Measurements from ENCODE around the gene KCNJ3. TPM values are rescaled to one million over a fixed set of nuclear protein-coding genes. Genes with fewer than 3 reads are reported as not detected.

Gene KCNJ3
- total RNA-seq, 1 experiment from 2014 or later: not detected

DNA sequence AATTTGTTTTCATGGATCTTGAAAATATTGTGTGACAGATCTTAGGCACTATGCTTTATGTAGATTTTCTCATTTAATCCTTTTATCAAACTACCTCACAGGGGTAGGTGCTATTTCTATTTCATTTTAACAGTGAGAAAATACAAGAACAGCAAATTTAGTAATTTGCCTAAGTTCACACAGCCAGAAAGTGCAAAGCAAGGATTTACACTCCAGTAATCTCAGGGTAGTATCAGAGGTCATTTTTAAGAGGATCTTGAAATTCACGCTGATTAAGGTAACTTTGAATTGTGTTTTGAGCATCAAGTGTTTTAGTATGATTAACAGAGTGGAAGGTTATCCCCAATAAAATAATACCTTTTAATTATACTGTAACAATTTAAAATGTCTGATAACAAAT is 10.1 kb upstream of the KCNJ3 start:
- H3K9ac ChIP-seq (ENCODE audit: low read length): no peak overlapping the region
- no peak for DNase-seq

DNA sequence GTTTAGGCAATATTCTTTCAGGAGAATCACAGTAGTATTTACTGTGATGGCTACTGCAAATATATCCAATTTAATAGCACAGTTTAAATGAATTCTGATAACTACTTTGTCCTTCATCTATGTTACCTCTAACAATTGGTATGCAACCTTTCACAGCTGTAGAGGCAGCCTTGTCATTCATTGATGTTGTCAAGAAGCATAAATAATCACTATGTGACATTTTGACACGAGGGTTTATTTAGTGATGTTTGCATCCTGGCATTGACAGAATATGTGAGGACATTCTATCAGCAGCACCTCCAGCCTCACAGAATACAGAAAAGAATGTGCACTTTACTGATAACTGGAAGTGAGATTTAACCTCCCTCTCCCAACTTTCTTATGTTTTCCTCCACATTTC is 9.3 kb upstream of the KCNJ3 start:
- Histone ChIP-seq H2AFZ (ENCODE audit: low read length) (no peak overlapping the region), H3K27me3 (ENCODE audit: low read length) (no peaks in the 10 kb centered on the region), H4K20me1 (ENCODE audit: insufficient read depth, low read depth, low read length) (no peaks in the 10 kb centered on the region), H3K9me2 (replicated peaks; ENCODE audit: insufficient read depth, low read length) (no peaks in the 10 kb centered on the region), H3K4me1 (ENCODE audit: low read length) (no peaks in the 10 kb centered on the region), H3K79me2 (ENCODE audit: low read length) (no peaks in the 10 kb centered on the region), H3K9me3 (ENCODE audit: low read length) (no peaks in the 10 kb centered on the region), H3K9ac (ENCODE audit: low read length) (no peak overlapping the region), H3K4me2 (ENCODE audit: low read depth, low read length, poor library complexity, severe bottlenecking) (no peak overlapping the region), H3K36me3 (ENCODE audit: insufficient read depth, low read length) (no peaks in the 10 kb centered on the region), H3K27ac (ENCODE audit: low read length) (no peak overlapping the region), H3K4me3 (ENCODE audit: low read length) (no peak overlapping the region)
- DNase-seq: no peak

More for the DNA sequence above, 10.1 kb upstream of the KCNJ3 start:
- Histone ChIP-seq H3K9me3 (ENCODE audit: low read length) (no peaks in the 10 kb centered on the region), H3K4me3 (ENCODE audit: low read length) (no peak overlapping the region), H2AFZ (ENCODE audit: low read length) (no peak overlapping the region), H3K4me2 (ENCODE audit: low read depth, low read length, poor library complexity, severe bottlenecking) (no peak overlapping the region), H3K4me1 (ENCODE audit: low read length) (no peaks in the 10 kb centered on the region), H3K36me3 (ENCODE audit: insufficient read depth, low read length) (no peaks in the 10 kb centered on the region), H4K20me1 (ENCODE audit: insufficient read depth, low read depth, low read length) (no peaks in the 10 kb centered on the region), H3K27me3 (ENCODE audit: low read length) (no peaks in the 10 kb centered on the region), H3K79me2 (ENCODE audit: low read length) (no peaks in the 10 kb centered on the region), H3K9me2 (replicated peaks; ENCODE audit: insufficient read depth, low read length) (no peaks in the 10 kb centered on the region), H3K27ac (ENCODE audit: low read length) (no peak overlapping the region)

DNA sequence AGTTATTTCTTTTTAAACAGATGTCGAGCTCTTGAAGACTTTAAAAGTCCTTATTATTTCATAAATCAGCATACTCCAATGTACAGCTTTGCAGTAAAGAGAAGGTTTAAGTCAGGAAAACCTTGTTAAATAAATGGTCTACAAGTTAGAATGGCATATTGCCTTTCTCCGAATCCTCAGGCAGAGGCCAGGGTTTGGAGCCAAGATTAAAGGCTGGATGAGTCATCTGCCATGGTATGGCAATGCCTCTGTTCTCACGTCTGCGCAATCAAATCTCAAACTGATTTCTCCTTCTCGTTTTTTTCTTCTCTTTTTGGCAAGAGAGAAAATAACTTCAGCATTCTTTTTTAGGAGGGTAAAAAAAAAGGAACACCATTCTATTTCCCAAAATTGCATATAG is 5.6 kb upstream of the KCNJ3 start:
- no peaks in the 10 kb centered on the region for H3K79me2 ChIP-seq (ENCODE audit: low read length)
- no peak overlapping the region for H3K4me2 ChIP-seq (ENCODE audit: low read depth, low read length, poor library complexity, severe bottlenecking)
- H3K4me3 ChIP-seq (ENCODE audit: low read length): no peak overlapping the region
- no peaks in the 10 kb centered on the region for H3K4me1 ChIP-seq (ENCODE audit: low read length)
- H3K36me3 ChIP-seq (ENCODE audit: insufficient read depth, low read length): no peaks in the 10 kb centered on the region
- H3K27ac ChIP-seq (ENCODE audit: low read length): no peak overlapping the region
- no peak overlapping the region for H2AFZ ChIP-seq (ENCODE audit: low read length)
- no peak overlapping the region for H3K9ac ChIP-seq (ENCODE audit: low read length)
- DNase-seq: no peak
- no peaks in the 10 kb centered on the region for H3K27me3 ChIP-seq (ENCODE audit: low read length)
- no peaks in the 10 kb centered on the region; the same call in 1 of the 2 replicates for H3K9me3 ChIP-seq (ENCODE audit: low read length)
- no peaks in the 10 kb centered on the region for H3K9me2 ChIP-seq (replicated peaks; ENCODE audit: insufficient read depth, low read length)
- no peaks in the 10 kb centered on the region for H4K20me1 ChIP-seq (ENCODE audit: insufficient read depth, low read depth, low read length)

DNA sequence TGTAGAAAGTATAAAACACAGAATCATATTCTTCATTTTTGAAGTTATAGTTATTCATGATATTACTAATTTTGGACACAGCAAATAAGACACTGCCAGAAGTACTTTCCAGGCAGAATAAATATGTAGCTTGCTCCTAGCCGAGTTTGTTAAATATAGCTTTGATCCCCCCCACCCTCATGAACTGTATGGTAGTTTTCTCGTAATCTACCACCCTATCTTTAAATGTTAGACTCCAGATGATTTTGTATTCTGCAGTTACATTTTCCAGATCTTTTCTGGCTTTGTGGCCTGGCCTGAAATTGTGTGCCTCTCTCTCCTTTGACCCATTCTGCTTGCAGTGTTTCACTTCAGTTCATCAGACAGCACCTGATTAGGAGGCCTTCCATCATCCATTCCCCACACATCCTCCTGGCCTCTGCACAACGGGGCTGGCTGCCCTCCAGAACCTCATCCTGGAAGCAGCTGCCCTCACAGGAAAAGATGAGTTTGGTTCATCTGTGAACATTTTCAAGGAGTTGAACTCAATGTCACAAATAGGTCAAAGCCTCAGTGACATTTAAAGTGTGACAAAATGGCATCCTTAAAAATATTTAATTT is 4.7 kb upstream of the KCNJ3 start:
- Histone ChIP-seq H3K27me3 (ENCODE audit: low read length) (no peaks in the 10 kb centered on the region), H3K4me1 (ENCODE audit: low read length) (no peaks in the 10 kb centered on the region), H3K79me2 (ENCODE audit: low read length) (no peaks in the 10 kb centered on the region), H3K36me3 (ENCODE audit: insufficient read depth, low read length) (no peaks in the 10 kb centered on the region), H3K9me3 (ENCODE audit: low read length) (no peaks in the 10 kb centered on the region; the same call in 1 of the 2 replicates), H3K4me3 (ENCODE audit: low read length) (no peak overlapping the region), H3K4me2 (ENCODE audit: low read depth, low read length, poor library complexity, severe bottlenecking) (no peak overlapping the region), H3K9me2 (replicated peaks; ENCODE audit: insufficient read depth, low read length) (no peaks in the 10 kb centered on the region), H3K27ac (ENCODE audit: low read length) (no peak overlapping the region), H3K9ac (ENCODE audit: low read length) (no peak overlapping the region), H2AFZ (ENCODE audit: low read length) (no peak overlapping the region), H4K20me1 (ENCODE audit: insufficient read depth, low read depth, low read length) (no peaks in the 10 kb centered on the region)
- DNase-seq: no peak

DNA sequence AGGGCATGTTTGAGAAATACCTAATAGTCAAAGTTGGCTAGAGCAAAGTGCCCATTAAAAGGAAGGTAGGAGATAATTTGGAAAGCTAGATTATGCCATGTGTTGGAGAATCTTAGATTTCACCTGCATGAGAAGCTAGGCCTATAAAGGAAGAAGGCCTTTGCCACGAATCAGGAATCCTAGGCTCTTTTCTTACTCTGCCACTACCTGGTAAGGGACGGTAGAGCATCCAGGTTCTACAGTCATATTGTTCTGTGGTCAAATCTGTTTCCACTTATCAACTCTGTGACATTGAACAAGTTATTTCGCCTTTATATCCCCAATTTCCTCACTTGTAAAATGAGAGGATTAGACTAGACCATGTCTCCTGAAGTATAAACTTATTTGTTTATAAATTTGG is 3.6 kb upstream of the KCNJ3 start:
- Histone ChIP-seq H3K27me3 (ENCODE audit: low read length) (no peaks in the 10 kb centered on the region), H3K27ac (ENCODE audit: low read length) (no peak overlapping the region), H3K4me2 (ENCODE audit: low read depth, low read length, poor library complexity, severe bottlenecking) (no peak overlapping the region), H3K9me2 (replicated peaks; ENCODE audit: insufficient read depth, low read length) (no peaks in the 10 kb centered on the region), H3K79me2 (ENCODE audit: low read length) (no peaks in the 10 kb centered on the region), H2AFZ (ENCODE audit: low read length) (no peak overlapping the region), H3K36me3 (ENCODE audit: insufficient read depth, low read length) (no peaks in the 10 kb centered on the region), H3K9ac (ENCODE audit: low read length) (no peak overlapping the region), H4K20me1 (ENCODE audit: insufficient read depth, low read depth, low read length) (no peaks in the 10 kb centered on the region), H3K4me3 (ENCODE audit: low read length) (no peak overlapping the region), H3K9me3 (ENCODE audit: low read length) (no peaks in the 10 kb centered on the region; the same call in 1 of the 2 replicates), H3K4me1 (ENCODE audit: low read length) (no peaks in the 10 kb centered on the region)
- no peak for DNase-seq

DNA sequence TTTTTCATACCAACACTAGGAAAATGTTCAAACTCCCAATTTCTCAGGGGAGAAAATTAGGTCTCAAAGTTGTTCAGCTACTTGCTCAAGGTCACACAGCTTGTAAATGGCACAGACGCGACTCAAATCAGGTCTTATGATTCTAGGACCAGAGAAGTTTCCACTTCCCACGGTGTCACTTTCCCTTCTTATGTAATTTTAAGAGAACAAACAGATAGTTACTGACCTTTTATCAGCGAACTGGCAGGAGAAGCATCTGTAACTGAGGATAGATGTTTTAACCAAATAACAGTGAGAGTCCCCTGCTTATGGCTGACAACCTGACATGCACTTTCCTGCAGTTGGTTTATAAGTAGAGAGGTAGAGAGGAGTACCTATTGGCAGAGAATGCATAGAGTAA is 2.1 kb upstream of the KCNJ3 start:
- Histone ChIP-seq H3K36me3 (ENCODE audit: insufficient read depth, low read length) (no peaks in the 10 kb centered on the region), H3K27ac (ENCODE audit: low read length) (no peak overlapping the region), H3K9me2 (replicated peaks; ENCODE audit: insufficient read depth, low read length) (no peaks in the 10 kb centered on the region), H4K20me1 (ENCODE audit: insufficient read depth, low read depth, low read length) (no peaks in the 10 kb centered on the region), H3K9ac (ENCODE audit: low read length) (no peak overlapping the region), H2AFZ (ENCODE audit: low read length) (no peak overlapping the region), H3K4me1 (ENCODE audit: low read length) (no peaks in the 10 kb centered on the region), H3K4me3 (ENCODE audit: low read length) (no peak overlapping the region), H3K27me3 (ENCODE audit: low read length) (no peaks in the 10 kb centered on the region), H3K9me3 (ENCODE audit: low read length) (peaks cover 3% of the 10 kb centered on the region; the same call in 1 of the 2 replicates), H3K4me2 (ENCODE audit: low read depth, low read length, poor library complexity, severe bottlenecking) (no peak overlapping the region), H3K79me2 (ENCODE audit: low read length) (no peaks in the 10 kb centered on the region)
- DNase-seq: no peak

DNA sequence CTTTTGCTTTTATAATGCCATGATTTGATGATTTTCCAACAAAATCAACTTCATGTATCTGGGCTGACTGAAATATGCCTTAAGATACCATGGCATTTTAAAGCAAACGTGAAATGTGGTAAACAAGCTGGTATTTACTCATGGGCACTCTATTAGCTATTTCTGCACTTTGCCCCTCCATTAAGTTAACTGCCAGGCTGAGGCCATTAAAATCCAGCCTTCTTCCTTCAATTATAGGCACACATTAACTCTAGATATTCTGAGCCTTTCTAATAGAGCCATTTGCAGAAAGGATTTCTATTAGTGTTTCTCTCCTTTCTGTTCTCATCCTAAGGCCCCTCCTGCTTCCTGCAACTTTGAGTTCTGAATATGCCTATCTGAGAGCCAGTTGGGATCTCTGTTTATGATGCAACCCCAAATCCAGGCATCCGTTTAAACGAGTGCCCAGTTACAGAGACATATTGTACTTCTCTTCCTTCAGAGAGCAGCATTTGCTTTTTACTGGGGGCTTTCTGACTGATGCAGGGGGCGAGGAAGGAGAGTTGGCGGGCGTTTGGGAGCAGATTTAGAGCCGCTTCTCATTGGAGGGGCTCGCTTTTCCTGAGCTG is 1.6 kb upstream of the KCNJ3 start:
- H3K27me3 ChIP-seq (ENCODE audit: low read length): no peaks in the 10 kb centered on the region
- no peaks in the 10 kb centered on the region for H3K4me1 ChIP-seq (ENCODE audit: low read length)
- peaks cover 3% of the 10 kb centered on the region; the same call in 1 of the 2 replicates for H3K9me3 ChIP-seq (ENCODE audit: low read length)
- H3K9me2 ChIP-seq (replicated peaks; ENCODE audit: insufficient read depth, low read length): no peaks in the 10 kb centered on the region
- H3K4me3 ChIP-seq (ENCODE audit: low read length): no peak overlapping the region
- H2AFZ ChIP-seq (ENCODE audit: low read length): no peak overlapping the region
- no peak overlapping the region for H3K9ac ChIP-seq (ENCODE audit: low read length)
- no peaks in the 10 kb centered on the region for H3K36me3 ChIP-seq (ENCODE audit: insufficient read depth, low read length)
- H3K27ac ChIP-seq (ENCODE audit: low read length): no peak overlapping the region
- DNase-seq: no peak
- no peaks in the 10 kb centered on the region for H3K79me2 ChIP-seq (ENCODE audit: low read length)
- H3K4me2 ChIP-seq (ENCODE audit: low read depth, low read length, poor library complexity, severe bottlenecking): no peak overlapping the region
- H4K20me1 ChIP-seq (ENCODE audit: insufficient read depth, low read depth, low read length): no peaks in the 10 kb centered on the region

DNA sequence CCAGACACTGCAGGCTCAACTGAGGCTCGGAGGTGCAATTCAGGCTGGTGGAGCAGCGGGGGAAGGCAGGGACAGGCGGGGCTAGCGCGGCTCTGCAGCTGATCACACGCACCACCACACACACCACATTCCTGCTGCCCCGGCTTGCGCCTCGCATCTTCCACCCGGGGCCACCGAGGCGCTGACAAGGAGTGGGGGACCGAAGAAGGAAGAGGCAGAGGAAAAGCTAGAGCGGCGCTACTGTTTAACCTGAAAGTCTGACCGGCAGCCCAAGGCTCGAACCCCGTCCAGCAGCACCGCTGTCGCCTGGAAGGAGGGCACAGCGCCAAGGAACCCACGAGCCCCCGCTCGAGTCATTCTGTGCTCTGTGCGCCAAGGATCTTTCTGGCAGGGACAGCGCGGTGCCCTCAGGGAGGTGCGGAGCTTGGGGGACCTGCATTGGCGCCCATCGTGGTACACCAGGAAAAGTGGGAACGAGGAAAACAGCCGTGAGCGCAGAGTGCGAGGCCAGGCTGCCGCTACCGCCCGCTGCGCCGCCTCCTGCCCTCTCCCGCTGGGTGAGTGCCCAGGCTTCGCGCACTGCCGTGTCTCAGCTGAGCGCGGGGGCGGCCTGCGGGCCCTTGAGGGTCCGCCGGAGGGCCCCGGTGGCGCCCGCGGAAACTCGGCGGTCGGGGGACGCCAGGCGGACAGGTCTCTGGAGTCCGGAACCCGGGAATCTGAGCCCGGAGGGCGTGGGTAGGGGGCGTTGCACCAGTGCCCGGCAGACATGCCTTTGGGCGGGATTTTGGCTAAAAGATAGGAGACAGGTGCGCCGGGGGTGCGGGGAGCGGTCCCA is 860 bp upstream of the KCNJ3 start:
- H3K27ac ChIP-seq (ENCODE audit: low read length): no peak overlapping the region
- H2AFZ ChIP-seq (ENCODE audit: low read length): no peak overlapping the region
- DNase-seq: no peak
- H3K9ac ChIP-seq (ENCODE audit: low read length): no peak overlapping the region
- no peaks in the 10 kb centered on the region for H3K79me2 ChIP-seq (ENCODE audit: low read length)
- H3K9me2 ChIP-seq (replicated peaks; ENCODE audit: insufficient read depth, low read length): no peaks in the 10 kb centered on the region
- H4K20me1 ChIP-seq (ENCODE audit: insufficient read depth, low read depth, low read length): no peaks in the 10 kb centered on the region
- H3K4me1 ChIP-seq (ENCODE audit: low read length): no peaks in the 10 kb centered on the region
- H3K27me3 ChIP-seq (ENCODE audit: low read length): no peaks in the 10 kb centered on the region
- peaks cover 3% of the 10 kb centered on the region; the same call in 1 of the 2 replicates for H3K9me3 ChIP-seq (ENCODE audit: low read length)
- H3K4me2 ChIP-seq (ENCODE audit: low read depth, low read length, poor library complexity, severe bottlenecking): no peak overlapping the region
- H3K4me3 ChIP-seq (ENCODE audit: low read length): no peak overlapping the region
- H3K36me3 ChIP-seq (ENCODE audit: insufficient read depth, low read length): no peaks in the 10 kb centered on the region
